Measurements from ENCODE around the gene RUNX3.

- no peak for TF ChIP-seq CTCF (IDR thresholded peaks at IDR 0.05)
- no peak for TF ChIP-seq EZH2 (IDR thresholded peaks at IDR 0.05; ENCODE audit: borderline replicate concordance, insufficient read depth, low read depth, low read length, poor library complexity, severe bottlenecking)
Measured at GRCh38 chr1:24969596-24970398, 39.7 kb upstream of the RUNX3 start.
